Vagina (tissue), 2 donors: ENCODE measurements around the gene SNX33.

Experiments
- CTCF ChIP-seq, 3 experiments: fragments of 450-650 bp in 2 of 3; fragments of 200-600 bp in 1 of 3; sonication (generic) in 1 of 3; IDR thresholded peaks; one replicate each; pipeline ENCODE4 v1.5.1; 2017 to 2019; ENCODE audit warnings: antibody characterized with exemption in 3 of 3, mild to moderate bottlenecking in 2 of 3, moderate library complexity in 2 of 3
- POLR2A ChIP-seq, 2 donors: fragments of 450-650 bp; IDR thresholded peaks; one replicate each; pipeline ENCODE4 v1.6.1; 2017; ENCODE audit warnings: antibody characterized with exemption in 2 of 2, mild to moderate bottlenecking in 2 of 2, moderate library complexity in 2 of 2
- POLR2AphosphoS5 ChIP-seq, 2 donors: sonication (generic); formaldehyde crosslinking; IDR thresholded peaks; one replicate each; pipeline ENCODE4 v1.9.0; 2017; ENCODE audit warnings: antibody characterized with exemption in 2 of 2, mild to moderate bottlenecking in 2 of 2, low read depth in 1 of 2; ENCODE audit not compliant: insufficient read depth in 1 of 2

GRCh38 chr15:75631935-75632334 is 15.8 kb upstream of the SNX33 start:
- TF ChIP-seq CTCF (IDR thresholded peaks at IDR 0.05) = no peak
- TF ChIP-seq POLR2AphosphoS5 (IDR thresholded peaks at IDR 0.05; ENCODE audit: insufficient read depth in 1 of 2, low read depth in 1 of 2) = no peak
- no peak for TF ChIP-seq POLR2A (IDR thresholded peaks at IDR 0.05)
